ENCODE results near the gene RNF144A.

DNA sequence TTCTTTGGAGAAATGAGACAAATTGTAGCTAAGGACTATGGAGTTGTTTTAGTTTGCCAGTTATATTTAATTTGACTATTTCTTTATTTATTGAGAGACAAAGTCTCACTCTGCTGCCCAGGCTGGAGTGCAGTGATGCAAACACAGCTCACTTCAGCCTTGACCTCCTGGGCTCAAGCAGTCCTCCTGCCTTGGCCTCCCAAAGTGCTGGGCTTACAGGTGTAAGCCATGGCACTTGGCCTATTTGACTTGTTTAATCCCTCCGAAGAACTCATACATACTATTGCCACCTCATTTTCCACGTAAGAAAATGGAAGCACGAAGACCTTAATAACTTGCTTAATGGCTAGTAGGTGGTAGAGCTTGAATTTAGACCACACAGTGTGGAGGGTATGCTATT, 988 bp upstream of the RNF144A start:
- TF ChIP-seq, protein P1, sequence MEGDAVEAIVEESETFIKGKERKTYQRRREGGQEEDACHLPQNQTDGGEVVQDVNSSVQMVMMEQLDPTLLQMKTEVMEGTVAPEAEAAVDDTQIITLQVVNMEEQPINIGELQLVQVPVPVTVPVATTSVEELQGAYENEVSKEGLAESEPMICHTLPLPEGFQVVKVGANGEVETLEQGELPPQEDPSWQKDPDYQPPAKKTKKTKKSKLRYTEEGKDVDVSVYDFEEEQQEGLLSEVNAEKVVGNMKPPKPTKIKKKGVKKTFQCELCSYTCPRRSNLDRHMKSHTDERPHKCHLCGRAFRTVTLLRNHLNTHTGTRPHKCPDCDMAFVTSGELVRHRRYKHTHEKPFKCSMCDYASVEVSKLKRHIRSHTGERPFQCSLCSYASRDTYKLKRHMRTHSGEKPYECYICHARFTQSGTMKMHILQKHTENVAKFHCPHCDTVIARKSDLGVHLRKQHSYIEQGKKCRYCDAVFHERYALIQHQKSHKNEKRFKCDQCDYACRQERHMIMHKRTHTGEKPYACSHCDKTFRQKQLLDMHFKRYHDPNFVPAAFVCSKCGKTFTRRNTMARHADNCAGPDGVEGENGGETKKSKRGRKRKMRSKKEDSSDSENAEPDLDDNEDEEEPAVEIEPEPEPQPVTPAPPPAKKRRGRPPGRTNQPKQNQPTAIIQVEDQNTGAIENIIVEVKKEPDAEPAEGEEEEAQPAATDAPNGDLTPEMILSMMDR (IDR thresholded peaks at IDR 0.05; ENCODE audit: low read length), result no peak
- TF ChIP-seq EZH2phosphoT487 (IDR thresholded peaks at IDR 0.05; ENCODE audit: low read length) (no peak), EZH2 (optimal IDR thresholded peaks at IDR 0.05; ENCODE audit: low read depth, low read length) (no peak)

Data from MM.1S (cell line).